Mucosa of stomach (tissue), 1 donor: ENCODE measurements around the gene UBE2R2.
"Not testable (repeated sequence)": the region's sequence is repeated elsewhere in the genome, so short reads cannot be mapped to it uniquely, and the experiment has no call there.

ENCODE experiments used
- H3K27me3 ChIP-seq: one replicate; pipeline ENCODE4 v1.7.0; 2013; ENCODE audit warnings: mild to moderate bottlenecking, low read length; ENCODE audit not compliant: control insufficient read depth, insufficient read depth
- H3K36me3 ChIP-seq: one replicate; pipeline ENCODE4 v1.7.0; 2013; ENCODE audit warnings: low read length; ENCODE audit not compliant: control insufficient read depth, insufficient read depth
- H3K4me1 ChIP-seq: one replicate; pipeline ENCODE4 v1.7.0; 2013; ENCODE audit warnings: mild to moderate bottlenecking, low read length; ENCODE audit not compliant: control insufficient read depth, insufficient read depth
- H3K4me3 ChIP-seq: one replicate; pipeline ENCODE4 v1.7.0; 2013; ENCODE audit warnings: low read length
- H3K9ac ChIP-seq: one replicate; pipeline ENCODE4 v1.7.0; 2013; ENCODE audit warnings: mild to moderate bottlenecking, low read length, moderate library complexity
- H3K9me3 ChIP-seq: one replicate; pipeline ENCODE4 v1.7.0; 2013; ENCODE audit warnings: mild to moderate bottlenecking, low read length, moderate library complexity; ENCODE audit not compliant: control insufficient read depth
- donor health status: Pancreatic carcinoma.

UBE2R2 gene

DNA sequence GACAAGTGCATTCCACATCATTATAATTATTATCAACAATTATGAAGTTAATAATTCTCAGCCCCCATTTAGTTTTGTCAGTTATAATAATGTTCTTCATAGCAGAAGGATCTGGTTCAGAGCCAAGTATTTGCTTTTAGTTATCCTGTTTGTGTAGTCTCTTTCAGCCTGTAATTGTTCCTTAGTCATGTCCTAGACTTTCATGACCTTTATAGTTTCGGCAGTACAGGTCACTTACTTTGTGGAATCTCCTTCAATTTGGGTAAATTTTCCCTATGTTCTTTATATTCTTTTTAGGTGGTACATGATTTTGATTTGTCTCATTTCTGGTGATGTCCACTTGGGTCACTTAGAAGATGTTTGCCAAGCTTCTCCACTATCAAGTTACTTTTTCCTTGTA is 34.3 kb downstream of the UBE2R2 start:
- H3K9ac ChIP-seq, result no peak overlapping the region
- H3K27me3 ChIP-seq, result no peaks in the 10 kb centered on the region
- H3K9me3 ChIP-seq, result no peaks in the 10 kb centered on the region
- no peak overlapping the region for H3K4me3 ChIP-seq
- H3K4me1 ChIP-seq, result peaks cover 45% of the 10 kb centered on the region
- H3K36me3 ChIP-seq, result no peaks in the 10 kb centered on the region

DNA sequence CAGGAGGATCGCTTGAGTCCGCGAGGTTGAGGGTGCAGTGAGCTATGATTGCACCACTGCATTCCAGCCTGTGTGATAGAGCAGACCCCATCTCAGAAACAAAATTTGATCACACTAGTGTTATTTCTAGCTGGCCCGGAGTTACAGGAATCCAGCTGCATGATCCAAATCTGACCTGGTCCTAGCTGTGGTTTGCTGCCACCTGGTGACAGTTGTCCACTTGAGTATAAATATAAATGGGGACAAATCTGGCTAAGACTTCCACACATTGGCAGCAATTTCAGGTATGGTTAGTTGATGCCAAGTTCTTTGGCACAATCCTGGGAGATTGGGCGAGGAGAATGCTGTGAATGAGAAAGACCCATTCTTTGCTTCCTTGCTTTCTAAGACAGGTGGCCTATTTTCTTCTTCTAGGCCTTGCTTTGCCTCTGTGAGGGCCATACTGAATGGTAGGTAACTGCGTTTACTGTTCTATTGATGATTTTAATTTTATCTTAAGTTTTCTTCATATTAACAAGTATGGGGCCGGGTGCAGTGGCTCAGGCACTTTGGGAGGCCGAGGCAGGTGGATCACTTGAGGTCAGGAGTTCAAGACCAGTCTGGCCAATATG is 35.4 kb downstream of the UBE2R2 start:
- Histone ChIP-seq H3K9me3 (no peaks in the 10 kb centered on the region), H3K36me3 (no peaks in the 10 kb centered on the region), H3K4me1 (peaks cover 45% of the 10 kb centered on the region), H3K27me3 (no peaks in the 10 kb centered on the region), H3K4me3 (no peak overlapping the region), H3K9ac (no peak overlapping the region)

- Histone ChIP-seq H3K27me3 (no peaks in the 10 kb centered on the region), H3K36me3 (no peaks in the 10 kb centered on the region), H3K9ac (no peak overlapping the region), H3K9me3 (no peaks in the 10 kb centered on the region), H3K4me3 (no peak overlapping the region), H3K4me1 (peaks cover 43% of the 10 kb centered on the region)
These were observed 39.3 kb downstream of the UBE2R2 start for GRCh38 chr9:33856247-33856646.

GRCh38 chr9:33858423-33858822 is 41.5 kb downstream of the UBE2R2 start:
- Histone ChIP-seq H3K4me1 (peaks cover 29% of the 10 kb centered on the region), H3K4me3 (no peak overlapping the region), H3K9me3 (no peaks in the 10 kb centered on the region), H3K27me3 (no peaks in the 10 kb centered on the region), H3K9ac (no peak overlapping the region), H3K36me3 (no peaks in the 10 kb centered on the region)

- no peaks in the 10 kb centered on the region for H3K36me3 ChIP-seq
These were observed 43.4 kb downstream of the UBE2R2 start for GRCh38 chr9:33860200-33860871.

GRCh38 chr9:33861917-33862453 is 45.0 kb downstream of the UBE2R2 start:
- no peaks in the 10 kb centered on the region for H3K9me3 ChIP-seq
- no peak overlapping the region for H3K9ac ChIP-seq
- H3K36me3 ChIP-seq, result no peaks in the 10 kb centered on the region
- H3K4me3 ChIP-seq, result no peak overlapping the region
- peaks cover 26% of the 10 kb centered on the region for H3K4me1 ChIP-seq
- no peaks in the 10 kb centered on the region for H3K27me3 ChIP-seq

More at GRCh38 chr9:33860200-33860871, 43.4 kb downstream of the UBE2R2 start:
- no peak overlapping the region for H3K9ac ChIP-seq
- H3K27me3 ChIP-seq, result no peaks in the 10 kb centered on the region
- H3K9me3 ChIP-seq, result no peaks in the 10 kb centered on the region
- H3K4me1 ChIP-seq, result peaks cover 27% of the 10 kb centered on the region
- no peak overlapping the region for H3K4me3 ChIP-seq

DNA sequence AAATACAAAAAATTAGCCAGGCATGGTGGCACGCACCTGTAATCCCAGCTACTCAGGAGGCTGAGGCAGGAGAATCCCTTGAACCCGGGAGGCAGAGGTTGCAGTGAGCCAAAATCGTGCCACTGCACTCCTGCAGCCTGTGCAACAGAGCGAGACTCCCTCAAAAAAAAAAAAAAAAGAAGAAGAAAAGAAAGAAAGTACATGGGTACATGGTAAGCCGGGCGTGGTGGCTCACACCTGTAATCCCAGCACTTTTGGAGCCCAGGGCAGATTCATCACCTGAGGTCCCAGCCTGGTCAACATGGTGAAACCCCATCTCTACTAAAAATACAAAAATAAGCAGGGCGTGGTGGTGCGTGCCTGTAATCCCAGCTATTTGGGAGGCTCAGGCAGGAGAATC is 46.1 kb downstream of the UBE2R2 start:
- H3K9ac ChIP-seq, H3K27me3 ChIP-seq, H3K36me3 ChIP-seq, H3K9me3 ChIP-seq, H3K4me3 ChIP-seq: not testable (repeated sequence)
- peaks cover 22% of the 10 kb centered on the region for H3K4me1 ChIP-seq

DNA sequence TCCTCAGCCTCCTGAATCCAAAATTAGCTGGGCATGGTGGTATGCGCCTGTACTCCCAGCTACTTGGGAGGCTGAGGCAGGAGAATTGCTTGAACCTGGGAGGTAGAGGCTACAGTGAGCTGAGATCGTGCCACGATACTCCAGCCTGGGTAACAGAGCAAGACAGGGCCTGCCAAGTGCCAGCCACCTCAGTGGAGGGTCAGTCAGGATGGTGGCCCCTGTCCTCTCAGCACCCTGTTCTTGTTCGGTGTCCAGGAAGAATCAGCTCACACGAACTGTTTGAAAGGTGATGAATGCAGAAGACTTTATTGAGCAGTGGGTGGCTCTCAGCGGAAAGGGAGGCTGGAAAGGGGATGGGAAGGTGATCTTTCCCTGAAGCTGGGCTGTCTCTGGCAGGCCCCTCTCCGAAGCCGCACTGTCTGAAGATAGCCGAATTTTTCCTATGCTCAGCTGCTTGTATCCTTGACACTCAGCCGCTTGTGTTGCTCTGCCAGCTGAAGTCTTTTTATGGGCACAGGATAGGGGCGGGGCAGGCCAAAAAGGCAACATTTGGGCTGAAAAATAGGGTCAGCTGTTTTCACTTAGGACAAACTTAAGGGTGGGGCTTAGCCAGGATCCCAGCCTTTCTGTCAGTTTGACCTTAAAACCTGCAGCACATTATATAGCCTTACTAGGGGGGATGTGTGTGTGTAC is 50.9 kb downstream of the UBE2R2 start:
- no peak overlapping the region for H3K9ac ChIP-seq
- H3K36me3 ChIP-seq, result no peaks in the 10 kb centered on the region
- H3K4me1 ChIP-seq, result peaks cover 16% of the 10 kb centered on the region
- no peak overlapping the region for H3K4me3 ChIP-seq
- H3K9me3 ChIP-seq, result no peaks in the 10 kb centered on the region
- H3K27me3 ChIP-seq, result no peaks in the 10 kb centered on the region

GRCh38 chr9:33868440-33868973 is 51.5 kb downstream of the UBE2R2 start:
- Histone ChIP-seq H3K36me3 (no peaks in the 10 kb centered on the region), H3K9ac (no peak overlapping the region), H3K4me3 (no peak overlapping the region), H3K4me1 (peaks cover 16% of the 10 kb centered on the region), H3K9me3 (no peaks in the 10 kb centered on the region), H3K27me3 (no peaks in the 10 kb centered on the region)

DNA sequence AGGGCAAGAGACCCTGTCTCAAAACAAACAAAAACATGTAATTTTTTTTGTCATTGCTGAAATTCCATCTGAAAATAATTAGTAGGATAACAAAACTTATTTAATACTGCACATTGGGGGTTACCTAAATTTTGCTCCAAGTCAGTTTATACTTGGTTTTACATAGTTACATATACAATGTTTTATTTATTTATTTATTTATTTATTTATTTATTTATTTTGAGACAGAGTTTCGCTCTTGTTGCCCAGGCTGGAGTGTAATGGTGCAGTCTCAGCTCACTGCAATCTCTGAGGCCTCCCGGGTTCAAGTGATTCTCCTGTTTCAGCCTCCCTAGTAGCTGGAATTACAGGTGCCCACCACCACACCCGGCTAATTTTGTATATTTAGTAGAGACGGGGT is 52.3 kb downstream of the UBE2R2 start:
- not testable (repeated sequence) for H3K36me3 ChIP-seq, H3K27me3 ChIP-seq, H3K9ac ChIP-seq, H3K4me3 ChIP-seq, H3K9me3 ChIP-seq
- peaks cover 16% of the 10 kb centered on the region for H3K4me1 ChIP-seq

- peaks cover 7% of the 10 kb centered on the region for H3K4me1 ChIP-seq
- no peak overlapping the region for H3K9ac ChIP-seq
- H3K9me3 ChIP-seq, result no peaks in the 10 kb centered on the region
- no peaks in the 10 kb centered on the region for H3K36me3 ChIP-seq
- no peak overlapping the region for H3K4me3 ChIP-seq
- H3K27me3 ChIP-seq, result no peaks in the 10 kb centered on the region
These were observed 60.9 kb downstream of the UBE2R2 start for GRCh38 chr9:33877727-33878489.
